Naive thymus-derived CD4-positive, alpha-beta T cell (primary cell): ENCODE data around the gene TMEM213. TPM values are rescaled to one million over a fixed set of nuclear protein-coding genes. Genes with fewer than 3 reads are reported as not detected.

Source experiments
- ATAC-seq: fragments of 150-1000 bp; cut with Tn5 transposase; 2 replicates; pipeline ENCODE4 v1.10.0; 2021; ENCODE audit warnings: mild to moderate bottlenecking, moderate library complexity
- CTCF ChIA-PET: fragments of 350-600 bp; sonication (Branson Sonifier 250); formaldehyde crosslinking; loops from one replicate; lab custom pipeline; 2021; ENCODE audit warnings: antibody characterized with exemption; lab: Charles Lee
- POLR2A ChIA-PET: fragments of 350-600 bp; sonication (Branson Sonifier 250); formaldehyde crosslinking; loops from one replicate; lab custom pipeline; 2021; ENCODE audit warnings: antibody characterized with exemption, inconsistent platforms; lab: Charles Lee
- DNase-seq, 9 donors: peaks; one replicate each; pipeline versions ENCODE4 v3.0.0 to v3.0.0-alpha.2; 2020 to 2022; ENCODE audit warnings: mixed read lengths in 1 of 9
- H3K27ac ChIP-seq: one replicate; pipeline ENCODE4 v1.7.0; 2013; ENCODE audit warnings: mild to moderate bottlenecking, low read depth, low read length, moderate library complexity
- H3K27me3 ChIP-seq, 2 donors: one replicate each; pipeline ENCODE4 v1.7.0; 2013; ENCODE audit warnings: low read length in 2 of 2, mild to moderate bottlenecking in 2 of 2, moderate library complexity in 2 of 2; ENCODE audit not compliant: control insufficient read depth in 2 of 2, insufficient read depth in 2 of 2
- H3K36me3 ChIP-seq, 3 experiments: 1 replicate in 2 of 3; 2 replicates in 1 of 3; pipeline ENCODE4 v1.7.0; 2013; ENCODE audit warnings: low read length in 3 of 3, mild to moderate bottlenecking in 3 of 3, moderate library complexity in 1 of 3; ENCODE audit not compliant: insufficient read depth in 3 of 3, control insufficient read depth in 2 of 3
- H3K4me1 ChIP-seq, 2 donors: one replicate each; pipeline ENCODE4 v1.7.0; 2013; ENCODE audit warnings: low read length in 2 of 2, mild to moderate bottlenecking in 2 of 2, moderate library complexity in 1 of 2; ENCODE audit not compliant: control insufficient read depth in 2 of 2, insufficient read depth in 2 of 2
- H3K4me3 ChIP-seq: 2 replicates; pipeline ENCODE4 v1.7.0; 2013; ENCODE audit warnings: mild to moderate bottlenecking, low read length
- H3K9me3 ChIP-seq, 3 experiments: 1 replicate in 2 of 3; 2 replicates in 1 of 3; pipeline ENCODE4 v1.7.0; 2013; ENCODE audit warnings: low read length in 3 of 3; ENCODE audit not compliant: control insufficient read depth in 2 of 3
- H3K27ac Mint-ChIP-seq, 9 donors: one replicate each; pipeline ENCODE4 v1.8.0; 2020 to 2022; ENCODE audit warnings: mixed read lengths in 9 of 9, mild to moderate bottlenecking in 8 of 9, moderate library complexity in 5 of 9, inconsistent platforms in 2 of 9
- H3K27me3 Mint-ChIP-seq, 5 donors: one replicate each; pipeline ENCODE4 v1.8.0; 2021 to 2022; ENCODE audit warnings: mixed read lengths in 5 of 5, mild to moderate bottlenecking in 1 of 5
- H3K36me3 Mint-ChIP-seq, 5 donors: one replicate each; pipeline ENCODE4 v1.8.0; 2020 to 2022; ENCODE audit warnings: mixed read lengths in 5 of 5, mild to moderate bottlenecking in 3 of 5, inconsistent platforms in 1 of 5
- H3K4me1 Mint-ChIP-seq, 7 donors: one replicate each; pipeline ENCODE4 v1.8.0; 2020 to 2022; ENCODE audit warnings: mixed read lengths in 7 of 7, mild to moderate bottlenecking in 3 of 7, inconsistent platforms in 1 of 7
- H3K4me3 Mint-ChIP-seq, 10 donors: one replicate each; pipeline ENCODE4 v1.8.0; 2020 to 2022; ENCODE audit warnings: mild to moderate bottlenecking in 10 of 10, mixed read lengths in 10 of 10, moderate library complexity in 6 of 10, inconsistent platforms in 2 of 10
- H3K9me3 Mint-ChIP-seq, 11 donors: one replicate each; pipeline ENCODE4 v1.8.0; 2020 to 2022; ENCODE audit warnings: mixed read lengths in 11 of 11, mild to moderate bottlenecking in 4 of 11, inconsistent platforms in 1 of 11, moderate library complexity in 1 of 11
- intact Hi-C, 2 donors: fragments of 100-400 bp; cut with micrococcal nuclease; formaldehyde crosslinking; loops; one replicate each; pipeline ENCODE4 v1.15.1; 2023
- polyA plus RNA-seq, 2 donors: library from polyadenylated mRNA; unstranded; fragments of 300-500 nt; fragmentation: Illumina TruSeq; gene quantifications; one replicate each; pipeline ENCODE4 v1.2.3, GENCODE V29; 2021
- total RNA-seq, 6 experiments: library from RNA in 5 of 6; stranded (reverse) in 5 of 6; gene quantifications; 1 replicate in 5 of 6; 2 replicates in 1 of 6; pipeline ENCODE4 v1.2.3 and lab custom pipeline; 2021 to 2026

The TMEM213 gene
- total and polyA plus RNA-seq, 7 experiments from 2014 or later, result 1.3 TPM; not detected in 6

- DNase-seq (no peak), ATAC-seq (no peak)
- peaks cover 0 to 2% (median 0%) of the 10 kb centered on the region in 5 donors for H3K36me3 Mint-ChIP-seq
Observed at GRCh38 chr7:138869353-138869752, 71.6 kb downstream of the TMEM213 start.

DNA sequence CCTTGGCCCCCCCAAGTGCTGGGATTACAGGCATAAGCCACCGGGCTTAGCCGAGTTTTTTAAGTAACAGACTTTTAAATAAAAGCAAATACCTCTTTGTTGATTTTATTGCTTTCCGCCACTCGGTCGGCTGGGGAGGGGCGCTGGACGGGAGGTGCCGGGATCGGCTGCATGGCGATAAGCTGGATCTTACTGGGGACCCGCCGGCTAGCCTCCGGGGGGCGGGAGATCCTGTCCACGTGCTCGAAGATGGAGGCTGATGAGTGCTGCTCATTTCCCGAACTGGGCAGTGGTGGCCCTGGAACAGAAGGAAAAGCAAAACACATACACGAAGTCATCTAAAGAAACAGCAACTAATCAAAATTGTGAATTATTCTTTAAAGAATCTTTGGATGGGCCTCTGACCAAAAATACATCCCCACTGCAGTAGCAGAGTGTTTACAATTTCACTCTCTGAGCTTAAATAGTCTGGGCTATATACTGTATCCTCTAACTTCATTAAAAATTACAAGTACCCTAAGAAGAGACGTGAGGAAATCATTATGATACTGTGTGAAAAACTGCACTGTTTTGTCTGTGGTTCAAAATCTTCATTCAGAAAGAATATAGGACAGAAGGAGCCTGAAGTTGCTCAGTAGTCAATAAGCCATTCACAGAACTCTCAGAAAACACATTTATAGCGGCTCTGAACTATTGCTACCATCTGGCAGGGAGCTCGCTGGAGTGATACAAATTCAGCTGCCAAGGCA is 73.4 kb downstream of the TMEM213 start:
- peaks cover 6 to 19% (median 10%) of the 10 kb centered on the region in 7 donors for H3K4me1 Mint-ChIP-seq
- Histone ChIP-seq H3K4me3 (no peak overlapping the region), H3K36me3 (no peaks in the 10 kb centered on the region), H3K27me3 (no peaks in the 10 kb centered on the region), H3K9me3 (no peaks in the 10 kb centered on the region), H3K27ac (no peak overlapping the region), H3K4me1 (no peaks in the 10 kb centered on the region)
- DNase-seq (no peak), ATAC-seq (no peak)
- H3K4me3 Mint-ChIP-seq, result no peak overlapping the region
- no peaks in the 10 kb centered on the region for H3K9me3 Mint-ChIP-seq
- peaks cover 0 to 11% (median 3%) of the 10 kb centered on the region in 5 donors for H3K27me3 Mint-ChIP-seq
- CTCF ChIA-PET, result interaction anchor here (1.0 kb wide), 1 partner anchor 9 kb away, joined by 5 read pairs; no protein-coding TSS in a partner anchor
- H3K27ac Mint-ChIP-seq, result no peak overlapping the region
- POLR2A ChIA-PET, result no interaction called here
- intact Hi-C loops, result no loop called here
- peaks cover 0 to 3% (median 0%) of the 10 kb centered on the region in 5 donors for H3K36me3 Mint-ChIP-seq

More at GRCh38 chr7:138869353-138869752, 71.6 kb downstream of the TMEM213 start:
- Histone ChIP-seq H3K9me3 (no peaks in the 10 kb centered on the region), H3K4me3 (no peak overlapping the region), H3K27me3 (no peaks in the 10 kb centered on the region), H3K36me3 (no peaks in the 10 kb centered on the region), H3K27ac (no peak overlapping the region), H3K4me1 (no peaks in the 10 kb centered on the region)
- intact Hi-C loops, result loop anchor here in 1 of 2 donors (5.0 kb wide), 2 partner anchors 57 to 412 kb away; no protein-coding TSS in a partner anchor
- Mint-ChIP-seq H3K27me3 (peaks cover 0 to 11% (median 3%) of the 10 kb centered on the region in 5 donors), H3K27ac (no peak overlapping the region), H3K4me3 (no peak overlapping the region), H3K9me3 (no peaks in the 10 kb centered on the region), H3K4me1 (peaks cover 0 to 18% (median 7%) of the 10 kb centered on the region in 7 donors)
- ChIA-PET POLR2A (no interaction called here), CTCF (interaction anchor here (0.6 kb wide), 1 partner anchor 130 kb away, joined by 3 read pairs; no protein-coding TSS in a partner anchor)

DNA sequence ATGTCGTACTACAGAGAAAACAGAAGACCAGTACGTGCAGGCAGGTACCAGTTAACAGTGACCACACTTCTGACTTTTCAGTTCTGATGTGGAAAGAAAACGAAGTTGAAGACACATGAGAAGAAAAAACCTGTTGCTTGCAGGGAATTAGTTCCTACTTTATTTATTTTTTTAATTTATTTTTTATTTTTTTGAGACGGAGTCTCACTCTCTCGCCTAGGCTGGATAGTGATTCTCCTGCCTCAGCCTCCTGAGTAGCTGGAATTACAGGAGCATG is 74.0 kb downstream of the TMEM213 start:
- POLR2A ChIA-PET, result no interaction called here
- Histone ChIP-seq H3K27me3 (no peaks in the 10 kb centered on the region), H3K36me3 (no peaks in the 10 kb centered on the region), H3K4me3 (no peak overlapping the region), H3K9me3 (no peaks in the 10 kb centered on the region), H3K27ac (no peak overlapping the region), H3K4me1 (no peaks in the 10 kb centered on the region)
- Mint-ChIP-seq H3K4me3 (no peak overlapping the region), H3K4me1 (peaks cover 9 to 23% (median 12%) of the 10 kb centered on the region in 7 donors), H3K36me3 (peaks cover 0 to 3% (median 0%) of the 10 kb centered on the region in 5 donors), H3K27me3 (peaks cover 0 to 11% (median 3%) of the 10 kb centered on the region in 5 donors), H3K9me3 (no peaks in the 10 kb centered on the region), H3K27ac (no peak overlapping the region)
- CTCF ChIA-PET, result no interaction called here
- no peak for ATAC-seq
- no peak for DNase-seq
- intact Hi-C loops, result no loop called here

- H3K9me3 ChIP-seq, result no peaks in the 10 kb centered on the region
- peaks cover 0 to 11% (median 3%) of the 10 kb centered on the region in 5 donors for H3K27me3 Mint-ChIP-seq
- H3K27ac ChIP-seq, result no peak overlapping the region
- ChIA-PET CTCF (interaction anchor here (0.7 kb wide), 1 partner anchor 947 kb away, joined by 3 read pairs; no protein-coding TSS in a partner anchor), POLR2A (no interaction called here)
- no peak for DNase-seq
- H3K4me3 ChIP-seq, result no peak overlapping the region
- intact Hi-C loops, result no loop called here
- no peaks in the 10 kb centered on the region for H3K27me3 ChIP-seq
- no peak overlapping the region for H3K4me3 Mint-ChIP-seq
- H3K36me3 Mint-ChIP-seq, result peaks cover 0 to 3% (median 0%) of the 10 kb centered on the region in 5 donors
- no peaks in the 10 kb centered on the region for H3K4me1 ChIP-seq
- H3K36me3 ChIP-seq, result no peaks in the 10 kb centered on the region
- H3K4me1 Mint-ChIP-seq, result peaks cover 9 to 23% (median 12%) of the 10 kb centered on the region in 7 donors
- H3K9me3 Mint-ChIP-seq, result no peaks in the 10 kb centered on the region
- no peak overlapping the region for H3K27ac Mint-ChIP-seq
- ATAC-seq, result no peak
Observed at GRCh38 chr7:138872576-138872975, 74.8 kb downstream of the TMEM213 start.

GRCh38 chr7:138873220-138873892 is 75.6 kb downstream of the TMEM213 start:
- Histone ChIP-seq H3K4me1 (no peaks in the 10 kb centered on the region), H3K36me3 (no peaks in the 10 kb centered on the region), H3K9me3 (no peaks in the 10 kb centered on the region), H3K27ac (no peak overlapping the region), H3K4me3 (no peak overlapping the region), H3K27me3 (no peaks in the 10 kb centered on the region)
- peaks cover 9 to 23% (median 12%) of the 10 kb centered on the region in 7 donors for H3K4me1 Mint-ChIP-seq
- H3K27ac Mint-ChIP-seq, result peak overlapping the region in 1 of 9 donors; percentile 15
- no peaks in the 10 kb centered on the region for H3K9me3 Mint-ChIP-seq
- DNase-seq (no peak), ATAC-seq (no peak)
- POLR2A ChIA-PET, result interaction anchor here (0.6 to 0.7 kb wide), 2 partner anchors 31 to 552 kb away, joined by 3 read pairs; no protein-coding TSS in a partner anchor
- intact Hi-C loops, result no loop called here
- CTCF ChIA-PET, result interaction anchor here (0.6 kb wide), 1 partner anchor 13 kb away, joined by 3 read pairs; no protein-coding TSS in a partner anchor
- peaks cover 0 to 3% (median 0%) of the 10 kb centered on the region in 5 donors for H3K36me3 Mint-ChIP-seq
- peaks cover 0 to 11% (median 3%) of the 10 kb centered on the region in 5 donors for H3K27me3 Mint-ChIP-seq
- H3K4me3 Mint-ChIP-seq, result no peak overlapping the region

DNA sequence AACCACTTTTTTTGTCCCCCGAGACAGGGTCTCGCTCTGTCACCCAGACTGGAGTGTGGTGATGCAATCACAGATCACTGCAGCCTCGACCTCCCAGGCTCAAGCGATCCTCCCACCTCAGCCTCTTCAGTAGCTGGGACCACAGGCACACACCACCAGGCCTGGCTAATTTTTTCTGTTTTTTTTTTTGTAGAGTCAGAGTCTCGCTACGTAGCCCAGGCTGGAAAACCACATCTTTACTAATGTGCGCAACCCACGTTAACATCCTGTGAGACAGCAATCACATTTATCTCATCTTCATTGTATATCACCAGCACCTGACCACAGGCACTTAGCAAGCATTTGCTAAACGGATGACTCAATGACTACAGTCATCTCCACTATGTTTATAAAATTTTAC is 78.0 kb downstream of the TMEM213 start:
- CTCF ChIA-PET, result interaction anchor here (0.6 to 2.2 kb wide), 3 partner anchors 11 to 462 kb away, joined by 4 to 10 read pairs (median 5); no protein-coding TSS in a partner anchor
- Histone ChIP-seq H3K4me1 (no peaks in the 10 kb centered on the region), H3K27me3 (no peaks in the 10 kb centered on the region), H3K36me3 (no peaks in the 10 kb centered on the region), H3K4me3 (no peak overlapping the region), H3K9me3 (no peaks in the 10 kb centered on the region), H3K27ac (no peak overlapping the region)
- POLR2A ChIA-PET, result no interaction called here
- ATAC-seq, result peak; percentile 98
- Mint-ChIP-seq H3K4me3 (peak overlapping the region in 2 of 10 donors; percentile 20 to 29), H3K27ac (peak overlapping the region in 8 of 9 donors; percentile 16 to 61 (median 48)), H3K36me3 (peaks cover 0 to 3% (median 0%) of the 10 kb centered on the region in 5 donors), H3K27me3 (peaks cover 0 to 9% (median 0%) of the 10 kb centered on the region in 5 donors), H3K4me1 (peaks cover 9 to 23% (median 12%) of the 10 kb centered on the region in 7 donors), H3K9me3 (no peaks in the 10 kb centered on the region)
- peak in 8 of 9 donors; percentile 59 to 77 (median 67) for DNase-seq
- intact Hi-C loops, result loop anchor here (1.0 to 5.0 kb wide), 5 partner anchors 11 to 413 kb away; partner anchors contain the start of gene TRIM24 (in 1 of the 2)
